Measurements from ENCODE around the gene SRGAP1.

SRGAP1 gene

DNA sequence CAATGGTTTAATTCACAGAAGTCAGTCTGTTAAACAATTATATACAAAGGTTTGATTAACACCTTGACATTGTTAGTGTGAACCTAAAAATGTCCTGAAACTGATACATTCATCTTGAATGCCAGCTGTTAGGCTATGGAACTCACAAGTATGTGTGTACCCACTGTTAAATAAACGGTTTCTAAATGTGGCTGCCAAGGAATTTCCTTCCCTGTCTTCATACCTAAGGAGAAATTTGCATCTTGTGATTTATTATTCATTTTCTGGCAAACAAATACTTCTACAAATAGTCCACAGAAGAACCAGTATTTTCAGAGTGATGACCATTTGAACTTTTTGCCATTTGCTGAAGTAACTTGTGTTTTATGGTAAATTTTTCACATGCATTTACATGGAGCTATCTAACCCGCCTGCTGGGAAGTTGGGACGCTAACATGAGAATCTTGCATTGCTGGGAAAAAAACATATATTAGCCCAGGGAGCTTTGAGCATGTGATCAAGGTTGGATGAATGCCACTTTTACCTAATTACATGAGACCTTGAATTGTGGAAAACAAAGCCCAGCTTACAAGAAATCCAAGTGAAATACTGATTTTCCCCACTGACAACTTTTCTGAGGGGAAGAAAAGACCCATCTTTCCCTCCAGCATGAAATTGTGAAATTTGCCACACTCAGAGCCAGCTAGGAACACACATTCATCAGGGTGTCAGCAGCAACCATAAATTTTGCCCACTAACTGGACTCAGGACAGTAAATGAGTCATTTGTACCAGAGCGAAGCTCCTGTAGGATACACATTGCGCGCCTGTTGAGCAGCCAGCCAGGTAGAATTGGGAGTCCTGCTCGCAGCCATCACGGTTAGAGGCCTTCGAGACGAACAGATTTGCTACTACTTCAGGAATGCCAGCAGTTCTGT, 259.6 kb downstream of the SRGAP1 start:
- TF ChIP-seq FOXP2 (optimal IDR thresholded peaks at IDR 0.05; ENCODE audit: borderline replicate concordance, extremely low read depth, extremely low read length, insufficient read depth) (no peak), POLR2AphosphoS5 (IDR thresholded peaks at IDR 0.05; ENCODE audit: low read depth, low read length) (no peak), SIN3A (IDR thresholded peaks at IDR 0.05; ENCODE audit: borderline replicate concordance, insufficient read depth, low read length) (no peak), TAF1 (IDR thresholded peaks at IDR 0.05; ENCODE audit: borderline replicate concordance, insufficient read depth, low read length) (no peak)
- TF ChIP-seq, protein P1, sequence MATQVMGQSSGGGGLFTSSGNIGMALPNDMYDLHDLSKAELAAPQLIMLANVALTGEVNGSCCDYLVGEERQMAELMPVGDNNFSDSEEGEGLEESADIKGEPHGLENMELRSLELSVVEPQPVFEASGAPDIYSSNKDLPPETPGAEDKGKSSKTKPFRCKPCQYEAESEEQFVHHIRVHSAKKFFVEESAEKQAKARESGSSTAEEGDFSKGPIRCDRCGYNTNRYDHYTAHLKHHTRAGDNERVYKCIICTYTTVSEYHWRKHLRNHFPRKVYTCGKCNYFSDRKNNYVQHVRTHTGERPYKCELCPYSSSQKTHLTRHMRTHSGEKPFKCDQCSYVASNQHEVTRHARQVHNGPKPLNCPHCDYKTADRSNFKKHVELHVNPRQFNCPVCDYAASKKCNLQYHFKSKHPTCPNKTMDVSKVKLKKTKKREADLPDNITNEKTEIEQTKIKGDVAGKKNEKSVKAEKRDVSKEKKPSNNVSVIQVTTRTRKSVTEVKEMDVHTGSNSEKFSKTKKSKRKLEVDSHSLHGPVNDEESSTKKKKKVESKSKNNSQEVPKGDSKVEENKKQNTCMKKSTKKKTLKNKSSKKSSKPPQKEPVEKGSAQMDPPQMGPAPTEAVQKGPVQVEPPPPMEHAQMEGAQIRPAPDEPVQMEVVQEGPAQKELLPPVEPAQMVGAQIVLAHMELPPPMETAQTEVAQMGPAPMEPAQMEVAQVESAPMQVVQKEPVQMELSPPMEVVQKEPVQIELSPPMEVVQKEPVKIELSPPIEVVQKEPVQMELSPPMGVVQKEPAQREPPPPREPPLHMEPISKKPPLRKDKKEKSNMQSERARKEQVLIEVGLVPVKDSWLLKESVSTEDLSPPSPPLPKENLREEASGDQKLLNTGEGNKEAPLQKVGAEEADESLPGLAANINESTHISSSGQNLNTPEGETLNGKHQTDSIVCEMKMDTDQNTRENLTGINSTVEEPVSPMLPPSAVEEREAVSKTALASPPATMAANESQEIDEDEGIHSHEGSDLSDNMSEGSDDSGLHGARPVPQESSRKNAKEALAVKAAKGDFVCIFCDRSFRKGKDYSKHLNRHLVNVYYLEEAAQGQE (IDR thresholded peaks at IDR 0.05; ENCODE audit: insufficient read depth in 1 of 2, low read depth in 2 of 2, low read length in 2 of 2): no peak

DNA sequence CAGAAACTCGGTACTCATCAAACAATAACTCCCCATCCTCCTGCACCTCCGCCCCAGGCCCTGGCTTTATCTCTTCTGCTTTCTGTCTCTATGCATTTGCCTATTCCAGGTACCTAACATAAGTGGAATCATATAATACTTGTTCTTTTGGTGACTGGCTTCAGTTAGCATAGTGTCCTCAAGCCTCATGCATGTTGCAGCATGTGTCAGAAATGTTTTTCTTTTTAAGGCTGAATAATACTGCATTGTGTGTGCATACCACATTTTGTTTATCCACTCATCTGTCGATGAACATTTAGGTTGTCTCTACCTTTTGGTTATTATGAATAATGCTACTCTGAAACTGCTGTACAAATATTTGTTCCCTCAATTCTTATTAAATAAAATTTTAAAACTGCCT, 260.5 kb downstream of the SRGAP1 start:
- TF ChIP-seq FOXP2 (optimal IDR thresholded peaks at IDR 0.05; ENCODE audit: borderline replicate concordance, extremely low read depth, extremely low read length, insufficient read depth) (no peak), TAF1 (IDR thresholded peaks at IDR 0.05; ENCODE audit: borderline replicate concordance, insufficient read depth, low read length) (no peak), SIN3A (IDR thresholded peaks at IDR 0.05; ENCODE audit: borderline replicate concordance, insufficient read depth, low read length) (no peak)

DNA sequence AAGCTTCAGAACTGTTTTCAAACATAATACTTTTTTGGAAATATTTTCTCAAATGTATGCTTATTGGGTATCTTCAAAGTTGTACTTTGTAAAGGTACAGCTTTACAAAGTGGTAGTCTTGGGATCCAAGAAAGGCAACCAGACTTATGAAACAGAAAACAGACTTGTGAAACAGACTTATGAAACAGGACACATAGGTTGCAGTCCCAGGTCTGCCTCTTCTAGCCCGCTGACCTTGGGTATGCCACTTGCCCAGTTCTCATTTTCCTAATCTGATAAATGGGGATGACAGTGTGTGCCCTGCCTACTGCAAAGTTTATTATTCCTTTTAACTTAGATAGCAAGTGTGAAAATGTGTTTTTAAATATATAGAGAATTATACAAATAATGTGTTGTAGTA, 263.3 kb downstream of the SRGAP1 start:
- TF ChIP-seq TAF1 (IDR thresholded peaks at IDR 0.05; ENCODE audit: borderline replicate concordance, insufficient read depth, low read length) (no peak), POLR2AphosphoS5 (IDR thresholded peaks at IDR 0.05; ENCODE audit: low read depth, low read length) (no peak), FOXP2 (optimal IDR thresholded peaks at IDR 0.05; ENCODE audit: borderline replicate concordance, extremely low read depth, extremely low read length, insufficient read depth) (no peak), SIN3A (IDR thresholded peaks at IDR 0.05; ENCODE audit: borderline replicate concordance, insufficient read depth, low read length) (no peak)
- TF ChIP-seq, protein P1 (IDR thresholded peaks at IDR 0.05; ENCODE audit: insufficient read depth in 1 of 2, low read depth in 2 of 2, low read length in 2 of 2): no peak

DNA sequence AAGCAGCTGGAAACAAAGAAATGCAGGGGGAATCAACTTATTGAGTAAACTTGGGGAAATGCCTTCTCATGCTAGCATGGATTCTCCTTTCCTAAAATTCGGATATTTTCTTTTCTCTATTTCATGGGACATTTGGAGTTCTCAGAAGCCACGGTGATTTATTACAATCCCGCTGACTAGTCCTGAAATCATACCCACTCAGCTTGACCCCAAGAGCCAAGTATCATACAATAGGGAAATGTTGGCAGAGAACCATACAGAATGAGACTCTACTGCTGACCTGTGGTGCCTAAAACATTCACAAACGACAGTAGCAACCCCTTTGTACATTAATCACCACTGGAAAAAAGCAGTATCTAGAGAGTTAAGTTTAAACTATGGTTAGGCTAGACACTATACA, 265.2 kb downstream of the SRGAP1 start:
- TF ChIP-seq SIN3A (IDR thresholded peaks at IDR 0.05; ENCODE audit: borderline replicate concordance, insufficient read depth, low read length): no peak
- TF ChIP-seq, protein P1 (IDR thresholded peaks at IDR 0.05; ENCODE audit: insufficient read depth in 1 of 2, low read depth in 2 of 2, low read length in 2 of 2): no peak
- TF ChIP-seq POLR2AphosphoS5 (IDR thresholded peaks at IDR 0.05; ENCODE audit: low read depth, low read length): no peak
- no peak for TF ChIP-seq TAF1 (IDR thresholded peaks at IDR 0.05; ENCODE audit: borderline replicate concordance, insufficient read depth, low read length)
- no peak for TF ChIP-seq FOXP2 (optimal IDR thresholded peaks at IDR 0.05; ENCODE audit: borderline replicate concordance, extremely low read depth, extremely low read length, insufficient read depth)

DNA sequence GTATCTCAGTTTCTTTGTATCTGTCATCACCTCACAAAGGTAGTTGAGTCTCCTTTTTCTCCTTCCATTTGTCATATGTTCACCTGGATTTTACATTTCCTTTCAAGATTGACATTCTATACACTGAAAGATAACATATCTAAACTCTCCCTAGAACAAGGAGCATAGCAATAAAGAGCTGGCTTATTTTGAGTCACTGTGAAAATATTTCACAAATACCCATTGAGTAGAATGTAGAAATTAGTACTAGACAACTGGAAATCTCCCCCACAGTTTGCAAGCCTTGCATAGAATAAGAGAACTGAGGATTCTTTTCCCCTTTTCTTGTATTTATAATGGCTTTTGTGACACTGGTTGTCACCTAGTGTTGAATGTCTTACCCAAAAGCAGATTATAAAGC, 266.4 kb downstream of the SRGAP1 start:
- TF ChIP-seq POLR2AphosphoS5 (IDR thresholded peaks at IDR 0.05; ENCODE audit: low read depth, low read length) (no peak), SIN3A (IDR thresholded peaks at IDR 0.05; ENCODE audit: borderline replicate concordance, insufficient read depth, low read length) (no peak), FOXP2 (optimal IDR thresholded peaks at IDR 0.05; ENCODE audit: borderline replicate concordance, extremely low read depth, extremely low read length, insufficient read depth) (no peak), TAF1 (IDR thresholded peaks at IDR 0.05; ENCODE audit: borderline replicate concordance, insufficient read depth, low read length) (no peak)
- TF ChIP-seq, protein P1 (IDR thresholded peaks at IDR 0.05; ENCODE audit: insufficient read depth in 1 of 2, low read depth in 2 of 2, low read length in 2 of 2): no peak

All from PFSK-1 (cell line).